Activated T-helper 2 cell treated with anti-CD3 and anti-CD28 coated beads, Interferon-gamma antibody, Interleukin-2, Interleukin-4, amounts not matched to agents 10 μg/mL and 5 μg/mL and 100 μg/mL, durations not matched to agents 14 hours and 24 hours and 36 hours (primary cell): Measurements from ENCODE around the gene CTSD. TPM values are rescaled to one million over a fixed set of nuclear protein-coding genes. Genes with fewer than 3 reads are reported as not detected.

Source experiments
- DNase-seq: peaks from one replicate; pipeline ENCODE4 v3.0.0; 2021; ENCODE audit warnings: low spot score
- H3K27ac Mint-ChIP-seq: one replicate; pipeline ENCODE4 v1.8.0; 2021; ENCODE audit warnings: mixed read lengths
- H3K27me3 Mint-ChIP-seq: one replicate; pipeline ENCODE4 v1.8.0; 2021; ENCODE audit warnings: low read depth, mixed read lengths
- H3K36me3 Mint-ChIP-seq: one replicate; pipeline ENCODE4 v1.8.0; 2021; ENCODE audit warnings: low read depth, mixed read lengths
- H3K4me1 Mint-ChIP-seq: one replicate; pipeline ENCODE4 v1.8.0; 2021; ENCODE audit warnings: low read depth, mixed read lengths
- H3K4me3 Mint-ChIP-seq: one replicate; pipeline ENCODE4 v1.8.0; 2021; ENCODE audit warnings: low read depth, mild to moderate bottlenecking, moderate library complexity, mixed read lengths
- H3K9me3 Mint-ChIP-seq: one replicate; pipeline ENCODE4 v1.8.0; 2021; ENCODE audit warnings: mixed read lengths
- intact Hi-C: fragments of 100-400 bp; cut with micrococcal nuclease; formaldehyde crosslinking; loops from one replicate; pipeline ENCODE4 v1.15.1; 2023
- total RNA-seq: library from RNA; stranded (reverse); gene quantifications from 2 replicates; pipeline ENCODE4 v1.2.3, GENCODE V29; 2022

Gene CTSD
- total RNA-seq, 1 donor from 2014 or later = 73.5 TPM

- Mint-ChIP-seq H3K27ac (no peak overlapping the region), H3K4me3 (no peak overlapping the region), H3K4me1 (peaks cover 8% of the 10 kb centered on the region), H3K9me3 (peaks cover 12% of the 10 kb centered on the region), H3K27me3 (peaks cover 17% of the 10 kb centered on the region), H3K36me3 (no peaks in the 10 kb centered on the region)
- no peak for DNase-seq
- intact Hi-C loops = no loop called here
Observed at GRCh38 chr11:1728301-1728700, 35.4 kb downstream of the CTSD start.

GRCh38 chr11:1727861-1728260 lies 35.9 kb downstream of the CTSD start:
- H3K4me1 Mint-ChIP-seq = peaks cover 8% of the 10 kb centered on the region
- H3K4me3 Mint-ChIP-seq = no peak overlapping the region

GRCh38 chr11:1727096-1727690 lies 36.5 kb downstream of the CTSD start:
- Mint-ChIP-seq H3K27ac (no peak overlapping the region), H3K36me3 (no peaks in the 10 kb centered on the region), H3K4me3 (no peak overlapping the region), H3K4me1 (peaks cover 8% of the 10 kb centered on the region), H3K9me3 (peaks cover 12% of the 10 kb centered on the region), H3K27me3 (peaks cover 19% of the 10 kb centered on the region)
- no peak for DNase-seq
- intact Hi-C loops = no loop called here

More at GRCh38 chr11:1727861-1728260, 35.9 kb downstream of the CTSD start:
- peaks cover 12% of the 10 kb centered on the region for H3K9me3 Mint-ChIP-seq
- H3K36me3 Mint-ChIP-seq = no peaks in the 10 kb centered on the region
- DNase-seq = no peak
- no peak overlapping the region for H3K27ac Mint-ChIP-seq
- intact Hi-C loops = no loop called here
- peaks cover 18% of the 10 kb centered on the region for H3K27me3 Mint-ChIP-seq

GRCh38 chr11:1719781-1720180 lies 43.9 kb downstream of the CTSD start:
- H3K4me3 Mint-ChIP-seq = no peak overlapping the region
- no peak for DNase-seq
- H3K9me3 Mint-ChIP-seq = no peaks in the 10 kb centered on the region
- H3K27ac Mint-ChIP-seq = no peak overlapping the region
- intact Hi-C loops = no loop called here
- peaks cover 9% of the 10 kb centered on the region for H3K27me3 Mint-ChIP-seq
- H3K4me1 Mint-ChIP-seq = no peaks in the 10 kb centered on the region
- H3K36me3 Mint-ChIP-seq = no peaks in the 10 kb centered on the region

- no peak overlapping the region for H3K4me3 Mint-ChIP-seq
- intact Hi-C loops = no loop called here
- no peaks in the 10 kb centered on the region for H3K9me3 Mint-ChIP-seq
- no peaks in the 10 kb centered on the region for H3K4me1 Mint-ChIP-seq
- peaks cover 9% of the 10 kb centered on the region for H3K27me3 Mint-ChIP-seq
- DNase-seq = no peak
- no peak overlapping the region for H3K27ac Mint-ChIP-seq
- H3K36me3 Mint-ChIP-seq = no peaks in the 10 kb centered on the region
Observed at GRCh38 chr11:1718326-1718725, 45.4 kb downstream of the CTSD start.

GRCh38 chr11:1717745-1718144 lies 46.0 kb downstream of the CTSD start:
- Mint-ChIP-seq H3K27me3 (peaks cover 8% of the 10 kb centered on the region), H3K27ac (no peak overlapping the region), H3K4me1 (no peaks in the 10 kb centered on the region), H3K9me3 (no peaks in the 10 kb centered on the region), H3K36me3 (no peaks in the 10 kb centered on the region), H3K4me3 (no peak overlapping the region)
- intact Hi-C loops = no loop called here
- DNase-seq = no peak

GRCh38 chr11:1714908-1715885 lies 48.5 kb downstream of the CTSD start:
- H3K27me3 Mint-ChIP-seq = peaks cover 7% of the 10 kb centered on the region
- H3K4me1 Mint-ChIP-seq = no peaks in the 10 kb centered on the region
- H3K4me3 Mint-ChIP-seq = no peak overlapping the region
- no peak for DNase-seq
- intact Hi-C loops = no loop called here
- no peaks in the 10 kb centered on the region for H3K9me3 Mint-ChIP-seq
- no peaks in the 10 kb centered on the region for H3K36me3 Mint-ChIP-seq
- H3K27ac Mint-ChIP-seq = no peak overlapping the region

GRCh38 chr11:1708716-1709115 lies 55.0 kb downstream of the CTSD start:
- intact Hi-C loops = no loop called here
- H3K4me3 Mint-ChIP-seq = no peak overlapping the region
- no peaks in the 10 kb centered on the region for H3K9me3 Mint-ChIP-seq
- H3K4me1 Mint-ChIP-seq = peaks cover 14% of the 10 kb centered on the region
- no peaks in the 10 kb centered on the region for H3K36me3 Mint-ChIP-seq
- no peak overlapping the region for H3K27ac Mint-ChIP-seq
- no peak for DNase-seq
- peaks cover 19% of the 10 kb centered on the region for H3K27me3 Mint-ChIP-seq

GRCh38 chr11:1707751-1708150 lies 56.0 kb downstream of the CTSD start:
- Mint-ChIP-seq H3K27ac (no peak overlapping the region), H3K4me1 (peaks cover 14% of the 10 kb centered on the region), H3K9me3 (no peaks in the 10 kb centered on the region), H3K4me3 (no peak overlapping the region), H3K27me3 (peaks cover 19% of the 10 kb centered on the region), H3K36me3 (no peaks in the 10 kb centered on the region)
- intact Hi-C loops = no loop called here
- no peak for DNase-seq

- H3K36me3 Mint-ChIP-seq = no peaks in the 10 kb centered on the region
- no peak for DNase-seq
- peaks cover 22% of the 10 kb centered on the region for H3K27me3 Mint-ChIP-seq
- peaks cover 14% of the 10 kb centered on the region for H3K4me1 Mint-ChIP-seq
- intact Hi-C loops = no loop called here
- H3K27ac Mint-ChIP-seq = no peak overlapping the region
- peaks cover 5% of the 10 kb centered on the region for H3K9me3 Mint-ChIP-seq
- H3K4me3 Mint-ChIP-seq = no peak overlapping the region
Observed at GRCh38 chr11:1706634-1707400, 56.9 kb downstream of the CTSD start.

- H3K9me3 Mint-ChIP-seq = peaks cover 12% of the 10 kb centered on the region
- peaks cover 24% of the 10 kb centered on the region for H3K4me1 Mint-ChIP-seq
- H3K27ac Mint-ChIP-seq = no peak overlapping the region
- no peak overlapping the region for H3K4me3 Mint-ChIP-seq
- H3K27me3 Mint-ChIP-seq = peaks cover 17% of the 10 kb centered on the region
- no peak for DNase-seq
- H3K36me3 Mint-ChIP-seq = no peaks in the 10 kb centered on the region
- intact Hi-C loops = no loop called here
Observed at GRCh38 chr11:1705126-1706052, 58.3 kb downstream of the CTSD start.

GRCh38 chr11:1703146-1703545 lies 60.6 kb downstream of the CTSD start:
- Mint-ChIP-seq H3K36me3 (no peaks in the 10 kb centered on the region), H3K27ac (no peak overlapping the region), H3K4me3 (no peak overlapping the region), H3K27me3 (peaks cover 7% of the 10 kb centered on the region), H3K4me1 (peaks cover 25% of the 10 kb centered on the region), H3K9me3 (peaks cover 12% of the 10 kb centered on the region)
- DNase-seq = no peak
- intact Hi-C loops = no loop called here
